ENCODE data around the gene GVQW3. TPM values are rescaled to one million over a fixed set of nuclear protein-coding genes. Genes with fewer than 3 reads are reported as not detected.

The GVQW3 gene
- total and polyA plus RNA-seq, 2 of the 8 experiments (the other 6 are each of a cell fraction or from before 2014, with no cell fraction given): 5.5 to 8.1 TPM

- TF ChIP-seq CTBP2 (IDR thresholded peaks at IDR 0.05; ENCODE audit: borderline replicate concordance, insufficient read depth, insufficient read length, low read length): no peak
- no peak for TF ChIP-seq CBX5 (IDR thresholded peaks at IDR 0.05; ENCODE audit: low read depth, low read length)
- 0 out of 4 replicates have a peak, but pooled peaks of 1 of the 2 experiments have one; percentile 13 for TF ChIP-seq HDAC2 (IDR thresholded peaks at IDR 0.05; ENCODE audit: borderline replicate concordance in 1 of 2, low read depth in 2 of 2, low read length in 2 of 2)
- TF ChIP-seq TAF7 (optimal IDR thresholded peaks at IDR 0.05; ENCODE audit: borderline replicate concordance, low read depth, low read length): peak; percentile 97
- TF ChIP-seq KDM1A (IDR thresholded peaks at IDR 0.05; ENCODE audit: borderline replicate concordance, low read length): no peak
- no peak for TF ChIP-seq EZH2 (IDR thresholded peaks at IDR 0.05; ENCODE audit: low read depth, low read length, severe bottlenecking)
- TF ChIP-seq POLR2AphosphoS5 (IDR thresholded peaks at IDR 0.05; ENCODE audit: low read depth, low read length): peak; percentile 95
- no peak for TF ChIP-seq CTCF (IDR thresholded peaks at IDR 0.05; ENCODE audit: control extremely low read depth in 1 of 3, insufficient read depth in 1 of 3, low read depth in 1 of 3, low read length in 3 of 3)
- no peak for TF ChIP-seq SIRT6 (IDR thresholded peaks at IDR 0.05; ENCODE audit: low read length)
- TF ChIP-seq ASH2L (IDR thresholded peaks at IDR 0.05; ENCODE audit: low read length): no peak
- no peak for TF ChIP-seq RBBP5 (IDR thresholded peaks at IDR 0.05; ENCODE audit: borderline replicate concordance, low read depth, low read length)
- no peak for TF ChIP-seq RNF2 (IDR thresholded peaks at IDR 0.05; ENCODE audit: borderline replicate concordance, low read depth, low read length, missing control alignments, poor library complexity, severe bottlenecking)
- TF ChIP-seq YY1 (IDR thresholded peaks at IDR 0.05; ENCODE audit: low read depth, low read length): peak; percentile 97
- no peak for TF ChIP-seq EP300 (IDR thresholded peaks at IDR 0.05; ENCODE audit: borderline replicate concordance in 1 of 2, low read depth in 2 of 2, low read length in 2 of 2)
- peak; percentile 84 for TF ChIP-seq SIX5 (IDR thresholded peaks at IDR 0.05; ENCODE audit: low read depth, low read length)
- peak; percentile 28 for TF ChIP-seq SAP30 (IDR thresholded peaks at IDR 0.05; ENCODE audit: insufficient read depth, insufficient replicate concordance, low read length)
- no peak for TF ChIP-seq POU5F1 (IDR thresholded peaks at IDR 0.05; ENCODE audit: low read depth, low read length)
- TF ChIP-seq RFX5 (IDR thresholded peaks at IDR 0.05; ENCODE audit: borderline replicate concordance, low read depth, low read length): no peak
- peak; percentile 85 for TF ChIP-seq CREB1 (IDR thresholded peaks at IDR 0.05)
- TF ChIP-seq NANOG (IDR thresholded peaks at IDR 0.05; ENCODE audit: insufficient read depth, low read depth, low read length, poor library complexity, severe bottlenecking): no peak
Measured at GRCh38 chr11:76444384-76445120, 63.4 kb downstream of the GVQW3 start, which contains the start of gene EMSY (continued).

Measured in H1 (cell line).